ENCODE data around the gene UBR4. TPM values are rescaled to one million over a fixed set of nuclear protein-coding genes. Genes with fewer than 3 reads are reported as not detected.

The UBR4 gene
- total and polyA plus RNA-seq, 10 of the 15 experiments (the other 5 are each of a cell fraction or from before 2014, with no cell fraction given): 34.2 to 124 (median 56.2) TPM

DNA sequence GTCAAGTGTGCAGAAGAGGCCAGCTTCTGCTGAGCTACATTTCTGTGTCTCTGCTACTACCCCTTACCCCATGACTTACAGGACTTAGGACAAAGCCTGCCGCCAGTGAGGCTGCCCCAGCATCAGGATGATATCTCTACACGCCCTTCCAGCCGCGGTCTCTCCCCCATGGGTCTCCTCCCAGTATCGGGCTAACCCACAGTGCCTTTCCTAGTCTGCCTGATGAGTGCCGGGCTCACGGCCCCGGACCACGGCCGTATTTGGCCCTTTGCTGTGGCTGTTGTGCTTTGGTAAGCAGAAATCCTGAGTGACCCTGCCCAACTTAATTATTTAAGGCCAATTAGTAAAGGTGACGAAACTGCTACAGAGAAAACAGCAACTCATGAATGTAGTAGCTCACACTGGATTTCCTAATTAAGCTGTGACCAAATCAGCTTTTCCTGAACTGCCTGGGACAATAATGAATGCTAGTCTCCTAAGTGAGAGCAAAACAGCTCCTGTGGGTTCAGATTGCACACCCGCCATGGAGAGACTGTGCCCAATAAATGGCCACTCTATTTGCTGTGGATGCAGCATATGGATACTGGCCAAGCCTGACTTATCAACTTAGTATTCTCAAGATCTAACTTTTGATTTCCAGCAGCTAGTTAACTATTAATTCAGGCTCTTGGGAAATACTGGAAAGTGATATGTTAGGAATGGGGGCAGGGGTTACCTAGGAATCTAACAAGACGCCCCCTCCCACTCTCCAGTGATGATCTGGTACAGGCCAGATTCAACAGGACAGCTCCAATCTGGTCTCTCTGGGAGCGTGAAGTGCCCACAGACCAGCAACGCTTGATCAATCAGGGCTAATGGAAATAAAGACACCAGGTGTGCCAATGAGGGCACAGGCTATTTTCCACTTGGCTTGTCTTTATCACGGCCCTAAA, 130.3 kb downstream of the UBR4 start (continued):
- TF ChIP-seq, protein P1, sequence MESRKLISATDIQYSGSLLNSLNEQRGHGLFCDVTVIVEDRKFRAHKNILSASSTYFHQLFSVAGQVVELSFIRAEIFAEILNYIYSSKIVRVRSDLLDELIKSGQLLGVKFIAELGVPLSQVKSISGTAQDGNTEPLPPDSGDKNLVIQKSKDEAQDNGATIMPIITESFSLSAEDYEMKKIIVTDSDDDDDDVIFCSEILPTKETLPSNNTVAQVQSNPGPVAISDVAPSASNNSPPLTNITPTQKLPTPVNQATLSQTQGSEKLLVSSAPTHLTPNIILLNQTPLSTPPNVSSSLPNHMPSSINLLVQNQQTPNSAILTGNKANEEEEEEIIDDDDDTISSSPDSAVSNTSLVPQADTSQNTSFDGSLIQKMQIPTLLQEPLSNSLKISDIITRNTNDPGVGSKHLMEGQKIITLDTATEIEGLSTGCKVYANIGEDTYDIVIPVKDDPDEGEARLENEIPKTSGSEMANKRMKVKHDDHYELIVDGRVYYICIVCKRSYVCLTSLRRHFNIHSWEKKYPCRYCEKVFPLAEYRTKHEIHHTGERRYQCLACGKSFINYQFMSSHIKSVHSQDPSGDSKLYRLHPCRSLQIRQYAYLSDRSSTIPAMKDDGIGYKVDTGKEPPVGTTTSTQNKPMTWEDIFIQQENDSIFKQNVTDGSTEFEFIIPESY (IDR thresholded peaks at IDR 0.05): no peak
- no peak for TF ChIP-seq POLR2AphosphoS5 (IDR thresholded peaks at IDR 0.05; ENCODE audit: low read length)
- TF ChIP-seq, protein P2, sequence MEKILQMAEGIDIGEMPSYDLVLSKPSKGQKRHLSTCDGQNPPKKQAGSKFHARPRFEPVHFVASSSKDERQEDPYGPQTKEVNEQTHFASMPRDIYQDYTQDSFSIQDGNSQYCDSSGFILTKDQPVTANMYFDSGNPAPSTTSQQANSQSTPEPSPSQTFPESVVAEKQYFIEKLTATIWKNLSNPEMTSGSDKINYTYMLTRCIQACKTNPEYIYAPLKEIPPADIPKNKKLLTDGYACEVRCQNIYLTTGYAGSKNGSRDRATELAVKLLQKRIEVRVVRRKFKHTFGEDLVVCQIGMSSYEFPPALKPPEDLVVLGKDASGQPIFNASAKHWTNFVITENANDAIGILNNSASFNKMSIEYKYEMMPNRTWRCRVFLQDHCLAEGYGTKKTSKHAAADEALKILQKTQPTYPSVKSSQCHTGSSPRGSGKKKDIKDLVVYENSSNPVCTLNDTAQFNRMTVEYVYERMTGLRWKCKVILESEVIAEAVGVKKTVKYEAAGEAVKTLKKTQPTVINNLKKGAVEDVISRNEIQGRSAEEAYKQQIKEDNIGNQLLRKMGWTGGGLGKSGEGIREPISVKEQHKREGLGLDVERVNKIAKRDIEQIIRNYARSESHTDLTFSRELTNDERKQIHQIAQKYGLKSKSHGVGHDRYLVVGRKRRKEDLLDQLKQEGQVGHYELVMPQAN (conservative IDR thresholded peaks at IDR 0.05): no peak
- no peak for TF ChIP-seq MEF2A (IDR thresholded peaks at IDR 0.05; ENCODE audit: insufficient read depth, low read depth, low read length)
- TF ChIP-seq, protein P3, sequence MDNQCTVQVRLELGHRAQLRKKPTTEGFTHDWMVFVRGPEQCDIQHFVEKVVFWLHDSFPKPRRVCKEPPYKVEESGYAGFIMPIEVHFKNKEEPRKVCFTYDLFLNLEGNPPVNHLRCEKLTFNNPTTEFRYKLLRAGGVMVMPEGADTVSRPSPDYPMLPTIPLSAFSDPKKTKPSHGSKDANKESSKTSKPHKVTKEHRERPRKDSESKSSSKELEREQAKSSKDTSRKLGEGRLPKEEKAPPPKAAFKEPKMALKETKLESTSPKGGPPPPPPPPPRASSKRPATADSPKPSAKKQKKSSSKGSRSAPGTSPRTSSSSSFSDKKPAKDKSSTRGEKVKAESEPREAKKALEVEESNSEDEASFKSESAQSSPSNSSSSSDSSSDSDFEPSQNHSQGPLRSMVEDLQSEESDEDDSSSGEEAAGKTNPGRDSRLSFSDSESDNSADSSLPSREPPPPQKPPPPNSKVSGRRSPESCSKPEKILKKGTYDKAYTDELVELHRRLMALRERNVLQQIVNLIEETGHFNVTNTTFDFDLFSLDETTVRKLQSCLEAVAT (IDR thresholded peaks at IDR 0.05): no peak
- no peak for TF ChIP-seq RUNX3 (IDR thresholded peaks at IDR 0.05; ENCODE audit: low read length)
- TF ChIP-seq TCF7 (IDR thresholded peaks at IDR 0.05; ENCODE audit: borderline replicate concordance): no peak
- TF ChIP-seq BCLAF1 (IDR thresholded peaks at IDR 0.05): no peak
- TF ChIP-seq HDGF (IDR thresholded peaks at IDR 0.05): no peak
- no peak for TF ChIP-seq E2F4 (IDR thresholded peaks at IDR 0.05; ENCODE audit: low read depth, low read length)
- TF ChIP-seq TAF1 (IDR thresholded peaks at IDR 0.05; ENCODE audit: borderline replicate concordance, low read depth, low read length): no peak
- no peak for TF ChIP-seq HDAC6 (IDR thresholded peaks at IDR 0.05; ENCODE audit: unreplicated experiment)

All from GM12878 (cell line).